ENCODE results near the gene RPS19.

Gene RPS19

GRCh38 chr19:41896581-41896942, 36.5 kb downstream of the RPS19 start:
- H3K9me2 ChIP-seq (ENCODE audit: low read depth, low read length), result no peaks in the 10 kb centered on the region
- H3K9me3 ChIP-seq (ENCODE audit: low read length), result no peaks in the 10 kb centered on the region
- no peaks in the 10 kb centered on the region for H3K27me3 ChIP-seq (ENCODE audit: insufficient read depth, low read length)
- H3K4me3 ChIP-seq (ENCODE audit: low read depth, low read length, poor library complexity, severe bottlenecking), result no peak overlapping the region
- no peak overlapping the region for H3K27ac ChIP-seq (ENCODE audit: low read depth, low read length, poor library complexity, severe bottlenecking)
- H4K20me1 ChIP-seq (ENCODE audit: insufficient read depth, low read length), result no peaks in the 10 kb centered on the region
- no peak overlapping the region for H3K4me2 ChIP-seq (ENCODE audit: low read length)
- no peak for TF ChIP-seq EZH2 (IDR thresholded peaks at IDR 0.05; ENCODE audit: borderline replicate concordance, low read length)
- TF ChIP-seq CTCF (IDR thresholded peaks at IDR 0.05; ENCODE audit: low read length), result no peak
- H2AFZ ChIP-seq (ENCODE audit: low read length), result no peak overlapping the region
- peaks cover 78% of the 10 kb centered on the region for H3K36me3 ChIP-seq (ENCODE audit: insufficient read depth, low read length)
- H3K4me1 ChIP-seq (ENCODE audit: insufficient read depth, low read length, severe bottlenecking), result no peaks in the 10 kb centered on the region
- no peaks in the 10 kb centered on the region for H3F3A ChIP-seq (ENCODE audit: insufficient read depth, low read length)
- no peaks in the 10 kb centered on the region for H3K79me2 ChIP-seq (ENCODE audit: insufficient read depth, low read length)
- H3K9ac ChIP-seq (ENCODE audit: low read length), result no peak overlapping the region

DNA sequence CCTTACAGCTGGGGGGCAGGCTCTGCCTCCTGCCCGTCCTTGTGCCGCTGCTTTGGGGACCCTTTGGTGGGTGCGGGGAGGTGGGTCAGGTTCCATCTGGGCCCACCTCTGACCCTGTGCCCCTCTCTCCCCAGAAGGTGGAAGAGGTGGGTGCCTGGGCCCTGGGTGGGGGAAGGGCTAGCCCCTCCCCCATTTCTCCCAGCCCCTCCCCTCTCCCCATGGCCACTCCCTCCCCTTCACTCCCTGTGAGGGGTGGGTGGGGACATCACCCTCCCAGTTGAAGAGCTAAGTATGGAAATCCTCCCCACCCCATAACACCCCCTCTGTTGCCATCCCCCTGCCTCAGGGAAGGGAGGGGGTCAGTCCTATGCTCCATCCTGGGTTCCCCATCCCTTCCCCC, 37.1 kb downstream of the RPS19 start:
- Histone ChIP-seq H3K79me2 (ENCODE audit: insufficient read depth, low read length) (no peaks in the 10 kb centered on the region), H3K27me3 (ENCODE audit: insufficient read depth, low read length) (no peaks in the 10 kb centered on the region), H3K27ac (ENCODE audit: low read depth, low read length, poor library complexity, severe bottlenecking) (no peak overlapping the region), H3K36me3 (ENCODE audit: insufficient read depth, low read length) (peaks cover 82% of the 10 kb centered on the region), H2AFZ (ENCODE audit: low read length) (no peak overlapping the region), H3K9ac (ENCODE audit: low read length) (no peak overlapping the region), H3K9me2 (ENCODE audit: low read depth, low read length) (no peaks in the 10 kb centered on the region), H3K4me1 (ENCODE audit: insufficient read depth, low read length, severe bottlenecking) (no peaks in the 10 kb centered on the region), H3K4me3 (ENCODE audit: low read depth, low read length, poor library complexity, severe bottlenecking) (no peak overlapping the region), H3K4me2 (ENCODE audit: low read length) (no peak overlapping the region), H4K20me1 (ENCODE audit: insufficient read depth, low read length) (no peaks in the 10 kb centered on the region), H3F3A (ENCODE audit: insufficient read depth, low read length) (no peaks in the 10 kb centered on the region), H3K9me3 (ENCODE audit: low read length) (no peaks in the 10 kb centered on the region)
- TF ChIP-seq EZH2 (IDR thresholded peaks at IDR 0.05; ENCODE audit: borderline replicate concordance, low read length) (no peak), CTCF (IDR thresholded peaks at IDR 0.05; ENCODE audit: low read length) (no peak)

- H3F3A ChIP-seq (ENCODE audit: insufficient read depth, low read length), result no peaks in the 10 kb centered on the region
- no peaks in the 10 kb centered on the region for H3K27me3 ChIP-seq (ENCODE audit: insufficient read depth, low read length)
- H3K4me2 ChIP-seq (ENCODE audit: low read length), result no peak overlapping the region
- H3K4me3 ChIP-seq (ENCODE audit: low read depth, low read length, poor library complexity, severe bottlenecking), result no peak overlapping the region
- H2AFZ ChIP-seq (ENCODE audit: low read length), result no peak overlapping the region
- H4K20me1 ChIP-seq (ENCODE audit: insufficient read depth, low read length), result no peaks in the 10 kb centered on the region
- no peaks in the 10 kb centered on the region for H3K79me2 ChIP-seq (ENCODE audit: insufficient read depth, low read length)
- no peaks in the 10 kb centered on the region for H3K9me2 ChIP-seq (ENCODE audit: low read depth, low read length)
- no peak overlapping the region for H3K9ac ChIP-seq (ENCODE audit: low read length)
- H3K27ac ChIP-seq (ENCODE audit: low read depth, low read length, poor library complexity, severe bottlenecking), result no peak overlapping the region
- no peaks in the 10 kb centered on the region for H3K4me1 ChIP-seq (ENCODE audit: insufficient read depth, low read length, severe bottlenecking)
- H3K36me3 ChIP-seq (ENCODE audit: insufficient read depth, low read length), result peaks cover 82% of the 10 kb centered on the region
- H3K9me3 ChIP-seq (ENCODE audit: low read length), result no peaks in the 10 kb centered on the region
- TF ChIP-seq CTCF (IDR thresholded peaks at IDR 0.05; ENCODE audit: low read length), result no peak
- no peak for TF ChIP-seq EZH2 (IDR thresholded peaks at IDR 0.05; ENCODE audit: borderline replicate concordance, low read length)
Observed at GRCh38 chr19:41897820-41898219, 37.8 kb downstream of the RPS19 start.
